Smooth muscle cell (in vitro differentiated cells): ENCODE results near the gene COMT. TPM values are rescaled to one million over a fixed set of nuclear protein-coding genes. Genes with fewer than 3 reads are reported as not detected.

Source experiments
- DNase-seq: peaks from one replicate; lab custom pipeline; 2025; ENCODE audit not compliant: unreplicated experiment; lab: John Stamatoyannopoulos, UW
- H2AFZ ChIP-seq: fragments of 200-600 bp; sonication (generic); 2 replicates; pipeline ENCODE4 v1.6.0; 2016; ENCODE audit warnings: antibody characterized with exemption, low read depth, mild to moderate bottlenecking
- H3F3A ChIP-seq: fragments of 200-600 bp; sonication (generic); 2 replicates; pipeline ENCODE4 v1.6.0; 2017; ENCODE audit warnings: antibody characterized with exemption, low read depth
- H3K27ac ChIP-seq: fragments of 200-600 bp; sonication (generic); 2 replicates; pipeline ENCODE4 v1.5.1; 2016; ENCODE audit warnings: low read depth, mild to moderate bottlenecking
- H3K27me3 ChIP-seq: fragments of 200-600 bp; sonication (generic); 2 replicates; pipeline ENCODE4 v1.6.1; 2016; ENCODE audit warnings: low read depth, mild to moderate bottlenecking
- H3K36me3 ChIP-seq: fragments of 200-600 bp; sonication (generic); 2 replicates; pipeline ENCODE4 v1.5.1; 2016; ENCODE audit warnings: low read depth
- H3K4me1 ChIP-seq: fragments of 200-600 bp; sonication (generic); 2 replicates; pipeline ENCODE4 v1.5.1; 2016; ENCODE audit warnings: low read depth
- H3K4me2 ChIP-seq: fragments of 200-600 bp; sonication (generic); 2 replicates; pipeline ENCODE4 v1.6.0; 2016; ENCODE audit warnings: mild to moderate bottlenecking
- H3K4me3 ChIP-seq: fragments of 200-600 bp; sonication (generic); 2 replicates; pipeline ENCODE4 v1.5.1; 2016; ENCODE audit warnings: mild to moderate bottlenecking
- H3K79me2 ChIP-seq: fragments of 200-600 bp; sonication (generic); 2 replicates; pipeline ENCODE4 v1.6.0; 2016; ENCODE audit warnings: low read depth, mild to moderate bottlenecking
- H3K9ac ChIP-seq: fragments of 200-600 bp; sonication (generic); 2 replicates; pipeline ENCODE4 v1.6.0; 2016; ENCODE audit warnings: low read depth
- H3K9me3 ChIP-seq: fragments of 200-600 bp; sonication (generic); replicated peaks from 2 replicates; pipeline ENCODE4 v1.5.1; 2016; ENCODE audit warnings: low read depth
- H4K20me1 ChIP-seq: fragments of 200-600 bp; sonication (generic); 2 replicates; pipeline ENCODE4 v1.6.0; 2016; ENCODE audit warnings: low read depth
- CTCF ChIP-seq: fragments of 200-600 bp; sonication (generic); IDR thresholded peaks from 2 replicates; pipeline ENCODE4 v1.5.1; 2017; ENCODE audit warnings: borderline replicate concordance, mild to moderate bottlenecking, antibody characterized with exemption; ENCODE audit not compliant: insufficient read depth, poor library complexity, severe bottlenecking
- WGBS: methylation state at CpG from one replicate; pipeline ENCODE4 v1.1.7; 2016; ENCODE audit warnings: low lambda C conversion rate; 5-methylcytosine and 5-hydroxymethylcytosine counted together
- polyA plus RNA-seq: library from polyadenylated mRNA; unstranded; fragments of >200 nt; fragmentation: Nextera tagmentation; extraction: Ambion mirVana; gene quantifications from 2 replicates; pipeline ENCODE4 v1.2.1, GENCODE V29; 2016
- total RNA-seq: library from RNA; depleted of rRNA; stranded (reverse); fragments of >200 nt; gene quantifications from 2 replicates; pipeline ENCODE4 v1.2.3, GENCODE V29; 2014

COMT gene
- total and polyA plus RNA-seq, 2 experiments from 2014 or later, result 4.1 to 6.2 TPM

- WGBS, result 94% methylated on average over 36 of the region's 50 CpGs
These were observed 31.3 kb downstream of the COMT start for GRCh38 chr22:19972652-19973550.

GRCh38 chr22:19973551-19974267 is 32.1 kb downstream of the COMT start:
- Histone ChIP-seq H2AFZ (no peak overlapping the region), H3K9me3 (no peaks in the 10 kb centered on the region), H3F3A (no peaks in the 10 kb centered on the region), H3K9ac (no peak overlapping the region), H3K4me2 (no peak overlapping the region), H4K20me1 (no peaks in the 10 kb centered on the region), H3K27ac (no peak overlapping the region), H3K36me3 (no peaks in the 10 kb centered on the region), H3K4me3 (no peak overlapping the region), H3K27me3 (no peaks in the 10 kb centered on the region), H3K79me2 (no peaks in the 10 kb centered on the region), H3K4me1 (peaks cover 6% of the 10 kb centered on the region)
- 95% methylated on average over 46 of the region's 46 CpGs for WGBS
- TF ChIP-seq CTCF, result no peak
- no peak for DNase-seq

More at GRCh38 chr22:19972652-19973550, 31.3 kb downstream of the COMT start:
- H4K20me1 ChIP-seq, result no peaks in the 10 kb centered on the region
- no peak overlapping the region for H3K9ac ChIP-seq
- no peak overlapping the region for H3K4me2 ChIP-seq
- H3F3A ChIP-seq, result no peaks in the 10 kb centered on the region
- H3K36me3 ChIP-seq, result no peaks in the 10 kb centered on the region
- H2AFZ ChIP-seq, result no peak overlapping the region
- H3K27ac ChIP-seq, result no peak overlapping the region
- H3K9me3 ChIP-seq, result no peaks in the 10 kb centered on the region
- TF ChIP-seq CTCF, result no peak
- no peak for DNase-seq
- H3K79me2 ChIP-seq, result no peaks in the 10 kb centered on the region
- H3K27me3 ChIP-seq, result no peaks in the 10 kb centered on the region
- H3K4me1 ChIP-seq, result peaks cover 6% of the 10 kb centered on the region
- H3K4me3 ChIP-seq, result no peak overlapping the region

GRCh38 chr22:19974268-19974861 is 32.8 kb downstream of the COMT start:
- H2AFZ ChIP-seq, result no peak overlapping the region
- no peak overlapping the region for H3K4me3 ChIP-seq
- 81% methylated on average over 11 of the region's 11 CpGs for WGBS
- H3K9ac ChIP-seq, result no peak overlapping the region
- no peaks in the 10 kb centered on the region for H3F3A ChIP-seq
- H3K9me3 ChIP-seq, result no peaks in the 10 kb centered on the region
- H3K27ac ChIP-seq, result no peak overlapping the region
- no peak for DNase-seq
- TF ChIP-seq CTCF, result no peak
- H3K27me3 ChIP-seq, result no peaks in the 10 kb centered on the region
- H4K20me1 ChIP-seq, result no peaks in the 10 kb centered on the region
- H3K36me3 ChIP-seq, result no peaks in the 10 kb centered on the region
- no peaks in the 10 kb centered on the region for H3K79me2 ChIP-seq
- H3K4me1 ChIP-seq, result peaks cover 6% of the 10 kb centered on the region
- H3K4me2 ChIP-seq, result no peak overlapping the region
